ENCODE results near the gene MUC6. TPM values are rescaled to one million over a fixed set of nuclear protein-coding genes. Genes with fewer than 3 reads are reported as not detected.
"Not testable (repeated sequence)": the region's sequence is repeated elsewhere in the genome, so short reads cannot be mapped to it uniquely, and the experiment has no call there.

The MUC6 gene
- polyA plus RNA-seq, 1 donor = 0.15 TPM

- Histone ChIP-seq H3K27me3 (ENCODE audit: control insufficient read depth, insufficient read depth, low read length) (no peaks in the 10 kb centered on the region), H3K4me3 (ENCODE audit: low read length) (no peak overlapping the region), H3K36me3 (ENCODE audit: control insufficient read depth, insufficient read depth, low read length) (no peaks in the 10 kb centered on the region), H3K9me3 (ENCODE audit: control insufficient read depth, low read depth, low read length) (peaks cover 12% of the 10 kb centered on the region), H3K27ac (ENCODE audit: low read length) (no peak overlapping the region), H3K4me1 (ENCODE audit: control insufficient read depth, insufficient read depth, low read length) (no peaks in the 10 kb centered on the region)
- no CpG with 5 or more reads among the region's 19 CpGs for WGBS (ENCODE audit: insufficient coverage, low lambda C conversion rate)
- no peak for DNase-seq
These were observed 16.2 kb downstream of the MUC6 start for GRCh38 chr11:1020211-1020905.

DNA sequence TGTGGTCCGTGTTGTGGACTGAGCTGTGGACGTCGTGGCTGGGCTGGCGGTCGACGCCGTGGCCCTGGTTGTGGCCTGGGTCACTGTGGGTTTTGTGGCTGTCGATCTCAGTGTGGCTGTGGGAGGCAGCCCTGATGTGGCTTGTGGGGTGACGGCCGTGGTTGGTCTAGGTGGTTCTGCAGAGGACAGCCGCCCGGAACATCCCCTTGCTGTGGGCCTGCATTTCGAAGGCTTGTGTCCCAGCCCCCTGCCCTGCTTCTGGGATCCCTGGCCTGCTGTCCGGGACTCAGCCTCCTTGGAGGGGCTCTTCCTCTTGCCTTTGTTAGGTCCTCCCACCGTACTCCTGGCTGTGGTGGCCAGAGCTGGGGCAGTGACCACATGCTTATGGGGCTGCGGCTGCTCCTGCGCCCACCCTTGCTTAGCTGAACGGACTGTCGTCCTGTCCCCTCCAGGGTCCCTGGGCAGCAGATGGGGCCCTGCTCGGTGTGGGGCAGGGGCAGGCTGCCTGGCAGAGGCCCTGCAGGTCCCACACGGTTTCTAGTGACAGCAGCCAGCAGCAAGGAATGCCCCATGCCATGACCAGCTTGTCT is 17.1 kb downstream of the MUC6 start:
- WGBS (ENCODE audit: insufficient coverage, low lambda C conversion rate) = no CpG with 5 or more reads among the region's 21 CpGs
- H3K27ac ChIP-seq (ENCODE audit: low read length) = no peak overlapping the region
- H3K36me3 ChIP-seq (ENCODE audit: control insufficient read depth, insufficient read depth, low read length) = peaks cover 2% of the 10 kb centered on the region
- peaks cover 12% of the 10 kb centered on the region for H3K9me3 ChIP-seq (ENCODE audit: control insufficient read depth, low read depth, low read length)
- H3K4me3 ChIP-seq (ENCODE audit: low read length) = no peak overlapping the region
- H3K27me3 ChIP-seq (ENCODE audit: control insufficient read depth, insufficient read depth, low read length) = no peaks in the 10 kb centered on the region
- no peak for DNase-seq
- H3K4me1 ChIP-seq (ENCODE audit: control insufficient read depth, insufficient read depth, low read length) = no peaks in the 10 kb centered on the region

- Histone ChIP-seq H3K27me3 (ENCODE audit: control insufficient read depth, insufficient read depth, low read length) (no peaks in the 10 kb centered on the region), H3K36me3 (ENCODE audit: control insufficient read depth, insufficient read depth, low read length) (peaks cover 2% of the 10 kb centered on the region), H3K9me3 (ENCODE audit: control insufficient read depth, low read depth, low read length) (peaks cover 12% of the 10 kb centered on the region), H3K4me1 (ENCODE audit: control insufficient read depth, insufficient read depth, low read length) (no peaks in the 10 kb centered on the region), H3K27ac (ENCODE audit: low read length) (no peak overlapping the region), H3K4me3 (ENCODE audit: low read length) (no peak overlapping the region)
- WGBS (ENCODE audit: insufficient coverage, low lambda C conversion rate) = 100% methylated on average over 2 of the region's 9 CpGs
- DNase-seq = no peak
These were observed 18.4 kb downstream of the MUC6 start for GRCh38 chr11:1018091-1018490.

DNA sequence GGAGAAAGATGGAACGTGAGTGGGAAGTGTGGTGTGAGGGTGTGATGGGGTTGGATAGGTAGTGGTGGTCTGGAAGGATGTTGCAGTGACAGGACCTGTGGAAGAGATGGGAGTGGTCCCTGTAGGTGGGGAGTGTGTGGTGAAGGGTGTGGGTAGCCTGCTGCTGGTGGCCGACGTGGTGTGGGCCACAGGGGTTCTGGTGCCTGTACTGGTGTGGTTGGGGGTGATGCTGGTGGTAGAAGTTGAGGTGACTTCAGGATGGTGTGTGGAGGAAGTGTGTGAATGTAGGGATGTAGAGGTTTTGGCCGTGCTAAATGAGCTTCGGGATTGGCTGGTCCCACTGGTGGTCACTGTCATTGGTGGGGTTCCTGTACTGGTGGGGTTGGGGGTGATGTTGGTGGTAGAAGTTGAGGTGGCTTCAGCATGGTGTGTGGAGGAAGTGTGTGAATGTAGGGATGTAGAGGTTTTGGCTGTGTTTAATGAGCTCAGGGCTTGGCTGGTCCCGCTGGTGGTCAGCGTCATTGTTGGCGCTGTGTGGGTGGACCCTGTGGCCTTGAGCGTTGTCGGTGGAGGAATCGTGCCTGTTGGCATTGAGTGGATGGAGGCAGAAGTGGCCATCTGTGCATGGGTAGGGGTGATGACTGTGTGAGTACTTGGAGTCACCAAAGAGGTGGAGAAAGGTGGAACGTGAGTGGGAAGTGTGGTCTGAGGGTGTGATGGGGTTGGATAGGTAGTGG is 19.1 kb downstream of the MUC6 start:
- Histone ChIP-seq H3K27me3 (ENCODE audit: control insufficient read depth, insufficient read depth, low read length) (no peaks in the 10 kb centered on the region), H3K4me3 (ENCODE audit: low read length) (no peak overlapping the region), H3K27ac (ENCODE audit: low read length) (no peak overlapping the region), H3K9me3 (ENCODE audit: control insufficient read depth, low read depth, low read length) (peaks cover 12% of the 10 kb centered on the region), H3K36me3 (ENCODE audit: control insufficient read depth, insufficient read depth, low read length) (peaks cover 3% of the 10 kb centered on the region), H3K4me1 (ENCODE audit: control insufficient read depth, insufficient read depth, low read length) (no peaks in the 10 kb centered on the region)
- no peak for DNase-seq
- 62% methylated on average over 3 of the region's 12 CpGs for WGBS (ENCODE audit: insufficient coverage, low lambda C conversion rate)

DNA sequence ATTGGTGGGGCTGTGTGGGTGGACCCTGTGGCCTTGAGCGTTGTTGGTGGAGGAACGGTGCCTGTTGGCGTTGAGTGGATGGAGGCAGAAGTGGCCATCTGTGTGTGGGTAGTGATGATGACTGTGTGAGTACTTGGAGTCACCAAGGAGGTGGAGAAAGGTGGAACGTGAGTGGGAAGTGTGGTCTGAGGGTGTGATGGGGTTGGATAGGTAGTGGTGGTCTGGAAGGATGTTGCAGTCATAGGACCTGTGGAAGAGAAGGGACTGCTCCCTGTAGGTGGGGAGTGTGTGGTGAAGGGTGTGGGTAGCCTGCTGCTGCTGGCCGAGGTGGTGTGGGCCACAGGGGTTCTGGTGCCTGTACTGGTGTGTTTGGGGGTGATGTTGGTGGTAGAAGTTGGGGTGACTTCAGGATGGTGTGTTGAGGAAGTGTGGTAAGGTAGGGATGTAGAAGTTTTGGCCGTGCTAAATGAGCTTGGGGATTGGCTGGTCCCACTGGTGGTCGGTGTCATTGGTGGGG is 19.9 kb downstream of the MUC6 start:
- not testable (repeated sequence) for H3K27ac ChIP-seq (ENCODE audit: low read length); H3K4me1 ChIP-seq (ENCODE audit: control insufficient read depth, insufficient read depth, low read length); DNase-seq; H3K4me3 ChIP-seq (ENCODE audit: low read length); H3K27me3 ChIP-seq (ENCODE audit: control insufficient read depth, insufficient read depth, low read length)
- H3K9me3 ChIP-seq (ENCODE audit: control insufficient read depth, low read depth, low read length) = peaks cover 12% of the 10 kb centered on the region
- WGBS (ENCODE audit: insufficient coverage, low lambda C conversion rate) = 77% methylated on average over 7 of the region's 7 CpGs
- peaks cover 11% of the 10 kb centered on the region for H3K36me3 ChIP-seq (ENCODE audit: control insufficient read depth, insufficient read depth, low read length)

GRCh38 chr11:1015826-1016545 is 20.5 kb downstream of the MUC6 start:
- Histone ChIP-seq H3K27me3 (ENCODE audit: control insufficient read depth, insufficient read depth, low read length) (no peaks in the 10 kb centered on the region), H3K36me3 (ENCODE audit: control insufficient read depth, insufficient read depth, low read length) (peaks cover 18% of the 10 kb centered on the region), H3K27ac (ENCODE audit: low read length) (no peak overlapping the region), H3K4me1 (ENCODE audit: control insufficient read depth, insufficient read depth, low read length) (no peaks in the 10 kb centered on the region), H3K4me3 (ENCODE audit: low read length) (no peak overlapping the region), H3K9me3 (ENCODE audit: control insufficient read depth, low read depth, low read length) (peaks cover 12% of the 10 kb centered on the region)
- 99% methylated on average over 14 of the region's 20 CpGs for WGBS (ENCODE audit: insufficient coverage, low lambda C conversion rate)
- DNase-seq = no peak

DNA sequence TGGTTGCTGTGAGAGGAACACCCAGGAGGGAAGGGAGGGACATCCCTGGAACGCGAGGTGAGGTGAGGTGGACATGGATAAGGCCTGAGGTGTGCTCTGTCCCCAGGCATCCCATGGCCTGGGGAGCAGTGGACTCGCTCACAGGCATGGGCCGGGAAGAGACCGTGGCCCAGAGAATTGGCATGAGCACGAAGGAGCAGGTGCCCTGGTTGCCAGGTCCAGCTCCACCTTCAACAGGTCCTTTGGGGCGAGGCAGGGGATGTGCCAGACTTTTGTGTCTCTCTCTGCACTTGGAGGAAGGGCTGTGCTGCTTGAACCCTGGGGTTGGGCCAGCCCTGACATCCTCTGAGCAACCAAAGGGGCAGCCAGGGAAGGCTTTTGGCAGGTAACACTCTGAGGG is 21.5 kb downstream of the MUC6 start:
- H3K36me3 ChIP-seq (ENCODE audit: control insufficient read depth, insufficient read depth, low read length) = peaks cover 27% of the 10 kb centered on the region
- WGBS (ENCODE audit: insufficient coverage, low lambda C conversion rate) = no CpG with 5 or more reads among the region's 7 CpGs
- H3K9me3 ChIP-seq (ENCODE audit: control insufficient read depth, low read depth, low read length) = peaks cover 12% of the 10 kb centered on the region

GRCh38 chr11:1014276-1014675 is 22.2 kb downstream of the MUC6 start:
- Histone ChIP-seq H3K4me1 (ENCODE audit: control insufficient read depth, insufficient read depth, low read length) (no peaks in the 10 kb centered on the region), H3K36me3 (ENCODE audit: control insufficient read depth, insufficient read depth, low read length) (peaks cover 34% of the 10 kb centered on the region), H3K27me3 (ENCODE audit: control insufficient read depth, insufficient read depth, low read length) (no peaks in the 10 kb centered on the region), H3K27ac (ENCODE audit: low read length) (no peak overlapping the region), H3K9me3 (ENCODE audit: control insufficient read depth, low read depth, low read length) (peaks cover 12% of the 10 kb centered on the region), H3K4me3 (ENCODE audit: low read length) (no peak overlapping the region)
- WGBS (ENCODE audit: insufficient coverage, low lambda C conversion rate) = no CpG with 5 or more reads among the region's 14 CpGs
- DNase-seq = no peak

More for the DNA sequence above, 21.5 kb downstream of the MUC6 start:
- H3K4me1 ChIP-seq (ENCODE audit: control insufficient read depth, insufficient read depth, low read length) = no peaks in the 10 kb centered on the region
- no peak for DNase-seq
- H3K4me3 ChIP-seq (ENCODE audit: low read length) = no peak overlapping the region
- H3K27me3 ChIP-seq (ENCODE audit: control insufficient read depth, insufficient read depth, low read length) = no peaks in the 10 kb centered on the region
- H3K27ac ChIP-seq (ENCODE audit: low read length) = no peak overlapping the region

- no CpG with 5 or more reads among the region's 12 CpGs for WGBS (ENCODE audit: insufficient coverage, low lambda C conversion rate)
- Histone ChIP-seq H3K4me1 (ENCODE audit: control insufficient read depth, insufficient read depth, low read length) (no peaks in the 10 kb centered on the region), H3K4me3 (ENCODE audit: low read length) (no peak overlapping the region), H3K9me3 (ENCODE audit: control insufficient read depth, low read depth, low read length) (peaks cover 12% of the 10 kb centered on the region), H3K27ac (ENCODE audit: low read length) (no peak overlapping the region), H3K27me3 (ENCODE audit: control insufficient read depth, insufficient read depth, low read length) (no peaks in the 10 kb centered on the region), H3K36me3 (ENCODE audit: control insufficient read depth, insufficient read depth, low read length) (peaks cover 41% of the 10 kb centered on the region)
- DNase-seq = no peak
These were observed 22.9 kb downstream of the MUC6 start for GRCh38 chr11:1013631-1013935.

All from large intestine (tissue), 3 donors.